Naive thymus-derived CD4-positive, alpha-beta T cell (primary cell): Measurements from ENCODE around the gene RPTOR. TPM values are rescaled to one million over a fixed set of nuclear protein-coding genes. Genes with fewer than 3 reads are reported as not detected.

Source experiments
- ATAC-seq: fragments of 150-1000 bp; cut with Tn5 transposase; 2 replicates; pipeline ENCODE4 v1.10.0; 2021; ENCODE audit warnings: mild to moderate bottlenecking, moderate library complexity
- CTCF ChIA-PET: fragments of 350-600 bp; sonication (Branson Sonifier 250); formaldehyde crosslinking; loops from one replicate; lab custom pipeline; 2021; ENCODE audit warnings: antibody characterized with exemption; lab: Charles Lee
- POLR2A ChIA-PET: fragments of 350-600 bp; sonication (Branson Sonifier 250); formaldehyde crosslinking; loops from one replicate; lab custom pipeline; 2021; ENCODE audit warnings: antibody characterized with exemption, inconsistent platforms; lab: Charles Lee
- DNase-seq, 9 donors: peaks; one replicate each; pipeline versions ENCODE4 v3.0.0 to v3.0.0-alpha.2; 2020 to 2022; ENCODE audit warnings: mixed read lengths in 1 of 9
- H3K27ac ChIP-seq: one replicate; pipeline ENCODE4 v1.7.0; 2013; ENCODE audit warnings: mild to moderate bottlenecking, low read depth, low read length, moderate library complexity
- H3K27me3 ChIP-seq, 2 donors: one replicate each; pipeline ENCODE4 v1.7.0; 2013; ENCODE audit warnings: low read length in 2 of 2, mild to moderate bottlenecking in 2 of 2, moderate library complexity in 2 of 2; ENCODE audit not compliant: control insufficient read depth in 2 of 2, insufficient read depth in 2 of 2
- H3K36me3 ChIP-seq, 3 experiments: 1 replicate in 2 of 3; 2 replicates in 1 of 3; pipeline ENCODE4 v1.7.0; 2013; ENCODE audit warnings: low read length in 3 of 3, mild to moderate bottlenecking in 3 of 3, moderate library complexity in 1 of 3; ENCODE audit not compliant: insufficient read depth in 3 of 3, control insufficient read depth in 2 of 3
- H3K4me1 ChIP-seq, 2 donors: one replicate each; pipeline ENCODE4 v1.7.0; 2013; ENCODE audit warnings: low read length in 2 of 2, mild to moderate bottlenecking in 2 of 2, moderate library complexity in 1 of 2; ENCODE audit not compliant: control insufficient read depth in 2 of 2, insufficient read depth in 2 of 2
- H3K4me3 ChIP-seq: 2 replicates; pipeline ENCODE4 v1.7.0; 2013; ENCODE audit warnings: mild to moderate bottlenecking, low read length
- H3K9me3 ChIP-seq, 3 experiments: 1 replicate in 2 of 3; 2 replicates in 1 of 3; pipeline ENCODE4 v1.7.0; 2013; ENCODE audit warnings: low read length in 3 of 3; ENCODE audit not compliant: control insufficient read depth in 2 of 3
- H3K27ac Mint-ChIP-seq, 9 donors: one replicate each; pipeline ENCODE4 v1.8.0; 2020 to 2022; ENCODE audit warnings: mixed read lengths in 9 of 9, mild to moderate bottlenecking in 8 of 9, moderate library complexity in 5 of 9, inconsistent platforms in 2 of 9
- H3K27me3 Mint-ChIP-seq, 5 donors: one replicate each; pipeline ENCODE4 v1.8.0; 2021 to 2022; ENCODE audit warnings: mixed read lengths in 5 of 5, mild to moderate bottlenecking in 1 of 5
- H3K36me3 Mint-ChIP-seq, 5 donors: one replicate each; pipeline ENCODE4 v1.8.0; 2020 to 2022; ENCODE audit warnings: mixed read lengths in 5 of 5, mild to moderate bottlenecking in 3 of 5, inconsistent platforms in 1 of 5
- H3K4me1 Mint-ChIP-seq, 7 donors: one replicate each; pipeline ENCODE4 v1.8.0; 2020 to 2022; ENCODE audit warnings: mixed read lengths in 7 of 7, mild to moderate bottlenecking in 3 of 7, inconsistent platforms in 1 of 7
- H3K4me3 Mint-ChIP-seq, 10 donors: one replicate each; pipeline ENCODE4 v1.8.0; 2020 to 2022; ENCODE audit warnings: mild to moderate bottlenecking in 10 of 10, mixed read lengths in 10 of 10, moderate library complexity in 6 of 10, inconsistent platforms in 2 of 10
- H3K9me3 Mint-ChIP-seq, 11 donors: one replicate each; pipeline ENCODE4 v1.8.0; 2020 to 2022; ENCODE audit warnings: mixed read lengths in 11 of 11, mild to moderate bottlenecking in 4 of 11, inconsistent platforms in 1 of 11, moderate library complexity in 1 of 11
- intact Hi-C, 2 donors: fragments of 100-400 bp; cut with micrococcal nuclease; formaldehyde crosslinking; loops; one replicate each; pipeline ENCODE4 v1.15.1; 2023
- polyA plus RNA-seq, 2 donors: library from polyadenylated mRNA; unstranded; fragments of 300-500 nt; fragmentation: Illumina TruSeq; gene quantifications; one replicate each; pipeline ENCODE4 v1.2.3, GENCODE V29; 2021
- total RNA-seq, 6 experiments: library from RNA in 5 of 6; stranded (reverse) in 5 of 6; gene quantifications; 1 replicate in 5 of 6; 2 replicates in 1 of 6; pipeline ENCODE4 v1.2.3 and lab custom pipeline; 2021 to 2026

The RPTOR gene
- total and polyA plus RNA-seq, 7 experiments from 2014 or later: 10.9 to 89.8 (median 59.9) TPM

DNA sequence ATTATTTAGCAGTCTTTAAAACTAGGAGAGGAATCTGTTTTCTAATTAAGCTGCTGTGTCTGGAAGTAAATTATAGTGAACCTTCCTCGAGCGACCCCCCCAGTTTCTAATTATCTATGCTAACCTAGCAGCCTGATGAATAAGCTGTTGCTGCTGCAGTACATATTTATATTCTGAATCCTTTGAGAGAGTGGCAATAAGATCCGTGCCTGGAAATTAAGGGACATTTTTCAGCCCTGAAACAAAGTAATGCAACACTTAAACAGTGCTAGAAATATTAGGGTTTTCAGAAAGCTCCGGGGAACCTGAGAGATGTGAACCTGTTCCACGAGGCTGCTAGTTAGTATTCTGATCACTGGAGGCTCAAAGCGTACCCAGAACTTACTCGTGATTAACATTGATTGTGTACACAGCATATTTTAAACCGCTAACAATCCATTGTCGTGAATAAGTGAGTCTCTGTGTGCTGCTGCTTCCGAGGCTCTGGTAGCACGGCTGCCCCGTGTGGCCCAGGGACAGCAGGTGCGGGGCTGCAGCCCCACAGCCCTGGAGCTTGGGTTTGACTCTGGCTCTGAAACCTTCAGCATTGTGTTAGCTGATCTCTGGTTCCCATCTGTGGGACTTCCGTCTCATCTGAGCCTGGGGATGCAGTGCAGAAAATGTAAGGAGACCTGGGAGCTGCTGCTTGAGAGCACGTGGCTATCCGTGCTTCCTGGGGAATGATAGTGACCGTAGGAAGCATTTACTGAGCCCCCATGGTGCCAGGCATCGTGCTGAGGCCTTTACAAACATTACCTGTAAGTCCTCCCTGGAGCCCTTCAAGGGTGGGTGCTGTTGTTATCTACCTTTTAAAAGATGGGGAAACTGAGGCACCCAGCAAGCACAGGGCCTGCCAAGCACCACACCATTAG, 256.1 kb downstream of the RPTOR start:
- POLR2A ChIA-PET: interaction anchor here (1.8 to 2.1 kb wide), 2 partner anchors 11 to 26 kb away, joined by 4 to 5 read pairs; no protein-coding TSS in a partner anchor
- no peak overlapping the region for H3K4me3 Mint-ChIP-seq
- intact Hi-C loops: no loop called here
- Histone ChIP-seq H3K9me3 (no peaks in the 10 kb centered on the region), H3K27me3 (no peaks in the 10 kb centered on the region), H3K27ac (no peak overlapping the region), H3K4me1 (peaks cover 0 to 4% of the 10 kb centered on the region in 2 donors), H3K36me3 (peaks cover 0 to 10% (median 0%) of the 10 kb centered on the region in 3 experiments), H3K4me3 (no peak overlapping the region)
- H3K36me3 Mint-ChIP-seq: peaks cover 4 to 30% (median 28%) of the 10 kb centered on the region in 5 donors
- H3K9me3 Mint-ChIP-seq: peaks cover 0 to 5% (median under 1%) of the 10 kb centered on the region in 11 donors
- DNase-seq: peak in 1 of 9 donors; percentile 6
- CTCF ChIA-PET: no interaction called here
- H3K27ac Mint-ChIP-seq: peak overlapping the region in 1 of 9 donors; percentile 41
- H3K27me3 Mint-ChIP-seq: no peaks in the 10 kb centered on the region
- ATAC-seq: no peak
- H3K4me1 Mint-ChIP-seq: peaks cover 14 to 72% (median 33%) of the 10 kb centered on the region in 7 donors

DNA sequence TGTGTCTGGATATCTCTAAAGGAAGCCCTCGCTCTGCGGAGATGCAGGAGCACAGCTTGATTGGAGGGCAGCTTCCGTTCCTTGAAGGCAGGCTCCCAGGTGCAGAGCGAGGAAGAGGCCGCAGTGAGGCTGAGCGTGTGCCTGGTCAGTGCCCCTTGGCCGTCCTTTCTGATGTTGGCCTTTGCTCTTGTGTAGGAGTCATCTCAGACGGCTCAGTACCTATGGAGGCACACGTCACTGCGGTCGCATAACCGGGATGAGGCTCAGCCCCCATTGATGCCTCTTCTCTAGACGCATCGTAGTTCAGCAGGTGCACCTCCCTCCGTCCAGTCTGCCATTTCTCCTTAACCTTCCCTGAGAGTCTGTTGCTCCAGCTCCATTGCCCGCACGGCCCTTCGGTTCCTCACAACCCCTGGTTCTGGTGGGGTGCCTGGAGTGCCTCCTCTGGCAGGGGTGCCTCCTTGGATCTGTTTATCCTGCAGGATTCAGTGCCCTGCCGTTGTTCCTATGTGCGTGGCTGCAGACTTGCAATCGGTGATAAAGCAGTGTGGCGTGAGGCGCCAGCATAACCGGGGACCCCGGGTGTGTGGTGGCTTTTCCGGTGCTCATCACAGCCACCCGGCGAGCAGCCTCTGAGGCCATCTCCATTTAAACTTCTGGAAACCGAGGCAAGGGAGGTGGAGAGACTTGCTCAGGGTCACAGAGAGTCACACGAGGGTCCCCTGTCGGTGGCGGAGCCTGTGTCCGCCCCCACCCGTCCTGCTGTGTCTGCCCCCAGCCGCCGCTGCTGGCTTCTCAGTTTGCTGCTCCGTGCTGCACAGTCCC, 258.2 kb downstream of the RPTOR start:
- Mint-ChIP-seq H3K27ac (peak overlapping the region in 5 of 9 donors; percentile 13 to 95 (median 68)), H3K36me3 (peaks cover 3 to 42% (median 34%) of the 10 kb centered on the region in 5 donors), H3K27me3 (no peaks in the 10 kb centered on the region), H3K4me3 (peak overlapping the region in 1 of 10 donors; percentile 23), H3K4me1 (peaks cover 12 to 73% (median 30%) of the 10 kb centered on the region in 7 donors), H3K9me3 (peaks cover 0 to 21% (median 13%) of the 10 kb centered on the region in 11 donors)
- no peak overlapping the region for H3K4me3 ChIP-seq
- DNase-seq (peak in 1 of 9 donors; percentile 16), ATAC-seq (no peak)
- CTCF ChIA-PET: interaction anchor here (3.2 kb wide), 1 partner anchor 11 kb away, joined by 12 read pairs; no protein-coding TSS in a partner anchor
- H3K36me3 ChIP-seq: peaks cover 0 to 10% (median 0%) of the 10 kb centered on the region in 3 experiments
- intact Hi-C loops: no loop called here
- no peak overlapping the region for H3K27ac ChIP-seq
- no peaks in the 10 kb centered on the region for H3K27me3 ChIP-seq
- H3K4me1 ChIP-seq: peaks cover 0 to 4% of the 10 kb centered on the region in 2 donors
- H3K9me3 ChIP-seq: no peaks in the 10 kb centered on the region
- POLR2A ChIA-PET: interaction anchor here (0.6 to 4.6 kb wide), 2 partner anchors 11 to 34 kb away, joined by 3 to 43 read pairs; no protein-coding TSS in a partner anchor

DNA sequence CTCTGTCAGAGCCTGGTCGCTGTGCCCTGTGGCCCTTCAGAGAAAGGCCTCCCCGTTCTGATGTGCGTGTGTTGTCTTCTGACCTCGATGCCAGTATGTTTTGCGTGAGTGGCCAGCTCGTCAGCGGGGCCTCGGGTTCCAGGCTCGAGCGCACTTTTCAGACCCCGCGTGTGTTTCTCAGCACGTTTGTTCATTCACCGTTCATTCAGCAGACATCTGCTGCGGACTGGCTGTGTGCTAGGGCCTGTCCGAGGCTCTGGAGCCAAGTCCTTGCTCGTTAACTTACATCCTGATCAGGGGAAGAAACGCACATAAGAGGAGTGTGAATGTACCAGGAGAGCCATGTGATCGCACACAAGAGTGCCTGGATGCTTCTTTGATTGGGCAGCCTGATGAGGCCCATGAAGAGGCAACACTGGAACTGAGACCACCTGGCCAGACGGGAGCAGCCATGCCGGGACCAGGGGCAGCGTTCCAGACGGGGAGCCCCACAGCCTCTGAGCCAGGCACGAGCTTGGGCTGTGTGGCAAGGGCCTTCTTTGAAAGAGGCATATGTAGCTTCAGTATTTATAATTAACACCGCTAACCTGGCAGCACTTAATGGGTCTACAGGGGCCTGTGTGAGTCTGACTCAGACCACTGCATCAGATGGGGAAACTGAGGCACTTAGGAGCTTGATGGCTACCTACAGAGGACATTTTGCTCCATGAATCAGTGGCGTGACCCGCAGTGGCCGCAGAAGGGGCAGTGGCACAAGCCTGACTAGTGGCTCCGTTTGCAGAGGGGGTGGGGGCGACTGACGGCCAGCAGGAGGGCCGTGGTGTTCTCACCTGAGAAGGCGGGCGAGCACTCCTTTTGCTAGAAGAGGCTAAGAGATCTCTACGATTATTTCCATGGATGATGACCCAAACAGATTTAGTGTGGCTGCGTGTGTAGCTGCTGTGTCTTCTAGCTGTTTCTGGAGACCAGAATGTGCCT, 259.1 kb downstream of the RPTOR start:
- H3K4me1 ChIP-seq: peaks cover 0 to 4% of the 10 kb centered on the region in 2 donors
- H3K9me3 Mint-ChIP-seq: peaks cover 0 to 24% (median 13%) of the 10 kb centered on the region in 11 donors
- no peaks in the 10 kb centered on the region for H3K9me3 ChIP-seq
- H3K27ac Mint-ChIP-seq: peak overlapping the region; percentile 20 to 95 (median 76)
- intact Hi-C loops: no loop called here
- no peak overlapping the region for H3K27ac ChIP-seq
- ATAC-seq (no peak), DNase-seq (peak in 1 of 9 donors; percentile 16)
- peaks cover 6 to 45% (median 39%) of the 10 kb centered on the region in 5 donors for H3K36me3 Mint-ChIP-seq
- H3K36me3 ChIP-seq: peaks cover 0 to 10% (median 0%) of the 10 kb centered on the region in 3 experiments
- H3K27me3 Mint-ChIP-seq: no peaks in the 10 kb centered on the region
- POLR2A ChIA-PET: interaction anchor here (0.6 to 4.6 kb wide), 15 partner anchors 9 to 161 kb away, joined by 3 to 43 read pairs (median 4); no protein-coding TSS in a partner anchor
- CTCF ChIA-PET: interaction anchor here (0.5 to 3.2 kb wide), 4 partner anchors 12 to 47 kb away, joined by 3 to 12 read pairs (median 4); no protein-coding TSS in a partner anchor
- peak overlapping the region in 6 of 10 donors; percentile 65 to 83 (median 74) for H3K4me3 Mint-ChIP-seq
- H3K27me3 ChIP-seq: no peaks in the 10 kb centered on the region
- H3K4me1 Mint-ChIP-seq: peaks cover 15 to 66% (median 35%) of the 10 kb centered on the region in 7 donors
- no peak overlapping the region for H3K4me3 ChIP-seq

DNA sequence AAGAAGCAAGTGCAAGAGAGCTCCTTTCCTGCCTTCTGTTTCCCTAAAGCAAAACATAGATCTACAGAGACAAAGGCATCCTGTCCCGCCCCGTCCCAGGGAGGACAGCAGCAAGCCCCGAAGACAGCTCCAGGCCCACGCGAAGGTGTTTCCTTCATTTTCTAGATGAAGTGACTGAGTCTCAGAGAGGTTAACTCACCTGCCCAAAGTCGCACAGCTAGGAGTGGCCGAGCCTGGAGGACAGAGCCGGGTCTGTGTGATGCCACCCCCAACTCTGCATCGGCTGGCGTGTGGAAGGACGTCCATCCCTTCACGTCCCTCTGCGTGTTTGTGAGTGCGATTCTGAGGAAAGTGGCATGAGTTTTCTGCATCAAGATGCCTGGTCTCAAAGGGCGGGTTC, 259.8 kb downstream of the RPTOR start:
- H3K9me3 ChIP-seq: no peaks in the 10 kb centered on the region
- Mint-ChIP-seq H3K4me3 (peak overlapping the region in 7 of 10 donors; percentile 10 to 83 (median 72)), H3K4me1 (peaks cover 16 to 59% (median 36%) of the 10 kb centered on the region in 7 donors), H3K36me3 (peaks cover 7 to 44% (median 41%) of the 10 kb centered on the region in 5 donors), H3K27me3 (no peaks in the 10 kb centered on the region), H3K27ac (peak overlapping the region; percentile 5 to 95 (median 76)), H3K9me3 (peaks cover 0 to 25% (median 13%) of the 10 kb centered on the region in 11 donors)
- peak; percentile 36 for ATAC-seq
- peak in 4 of 9 donors; percentile 13 to 56 (median 44) for DNase-seq
- H3K27me3 ChIP-seq: no peaks in the 10 kb centered on the region
- no peak overlapping the region for H3K4me3 ChIP-seq
- H3K27ac ChIP-seq: no peak overlapping the region
- H3K36me3 ChIP-seq: peaks cover 0 to 6% (median 0%) of the 10 kb centered on the region in 3 experiments
- intact Hi-C loops: no loop called here
- peaks cover 0 to 4% of the 10 kb centered on the region in 2 donors for H3K4me1 ChIP-seq
- POLR2A ChIA-PET: interaction anchor here (0.9 to 4.6 kb wide), 14 partner anchors 8 to 162 kb away, joined by 3 to 43 read pairs (median 4); no protein-coding TSS in a partner anchor
- CTCF ChIA-PET: interaction anchor here (0.7 to 3.2 kb wide), 3 partner anchors 13 to 46 kb away, joined by 3 to 12 read pairs (median 4); no protein-coding TSS in a partner anchor

DNA sequence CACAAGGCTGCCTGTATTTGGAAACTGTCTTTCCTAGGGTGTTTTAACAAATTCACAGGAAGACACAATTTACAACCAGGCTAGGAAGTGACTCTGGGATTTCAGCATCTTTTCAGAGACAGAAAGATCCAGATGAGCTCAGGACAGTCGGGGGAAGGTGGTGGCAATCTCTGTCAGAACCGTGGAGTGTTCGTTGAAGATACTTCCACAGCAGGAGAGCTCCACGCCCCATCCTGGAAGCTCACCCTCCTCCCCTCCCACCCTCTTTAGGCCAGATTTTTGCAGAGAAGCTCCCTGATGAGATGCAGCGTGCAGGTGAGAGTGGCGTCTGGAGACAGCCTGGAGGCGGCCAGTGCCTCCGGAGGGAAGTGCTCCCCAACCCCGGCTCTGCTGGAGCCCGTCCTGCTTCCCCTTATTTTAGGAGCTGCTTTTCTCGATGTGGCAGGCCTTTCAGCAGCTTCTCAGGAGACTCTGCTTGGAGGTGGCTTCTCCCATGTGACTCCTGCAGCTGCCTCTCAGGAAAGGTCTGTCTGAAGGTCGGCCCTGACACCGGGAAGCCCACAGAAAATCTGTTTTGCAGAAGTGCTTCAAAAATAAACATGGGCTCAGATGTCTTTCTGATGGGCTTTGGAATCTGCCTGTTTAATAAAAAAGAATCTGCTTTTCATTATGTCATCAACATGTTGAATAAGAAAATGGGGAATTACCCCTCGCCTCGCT, 260.6 kb downstream of the RPTOR start:
- Histone ChIP-seq H3K4me3 (no peak overlapping the region), H3K27ac (no peak overlapping the region), H3K36me3 (peaks cover 0 to under 1% (median 0%) of the 10 kb centered on the region in 3 experiments), H3K4me1 (peaks cover 0 to 4% of the 10 kb centered on the region in 2 donors), H3K9me3 (no peaks in the 10 kb centered on the region), H3K27me3 (no peaks in the 10 kb centered on the region)
- Mint-ChIP-seq H3K4me1 (peaks cover 16 to 55% (median 39%) of the 10 kb centered on the region in 7 donors), H3K36me3 (peaks cover 7 to 47% (median 41%) of the 10 kb centered on the region in 5 donors), H3K4me3 (peak overlapping the region in 3 of 10 donors; percentile 72 to 83 (median 76)), H3K27ac (peak overlapping the region in 8 of 9 donors; percentile 5 to 95 (median 72)), H3K27me3 (no peaks in the 10 kb centered on the region), H3K9me3 (peaks cover 0 to 25% (median 13%) of the 10 kb centered on the region in 11 donors)
- POLR2A ChIA-PET: interaction anchor here (0.9 to 4.6 kb wide), 10 partner anchors 13 to 141 kb away, joined by 3 to 43 read pairs (median 4); no protein-coding TSS in a partner anchor
- intact Hi-C loops: no loop called here
- ATAC-seq (no peak), DNase-seq (peak in 1 of 9 donors; percentile 16)
- CTCF ChIA-PET: interaction anchor here (1.2 to 3.2 kb wide), 2 partner anchors 13 to 24 kb away, joined by 3 to 12 read pairs; no protein-coding TSS in a partner anchor
